GM18868 (cell line): ENCODE data around the gene RECK.
"Not testable (repeated sequence)": the region's sequence is repeated elsewhere in the genome, so short reads cannot be mapped to it uniquely, and the experiment has no call there.

ENCODE experiments used
- ATAC-seq: cut with Tn5 transposase; IDR thresholded peaks from one replicate; pipeline ENCODE4 v1.9.1; 2021; ENCODE audit warnings: mild to moderate bottlenecking, moderate library complexity; ENCODE audit not compliant: unreplicated experiment

Gene RECK

DNA sequence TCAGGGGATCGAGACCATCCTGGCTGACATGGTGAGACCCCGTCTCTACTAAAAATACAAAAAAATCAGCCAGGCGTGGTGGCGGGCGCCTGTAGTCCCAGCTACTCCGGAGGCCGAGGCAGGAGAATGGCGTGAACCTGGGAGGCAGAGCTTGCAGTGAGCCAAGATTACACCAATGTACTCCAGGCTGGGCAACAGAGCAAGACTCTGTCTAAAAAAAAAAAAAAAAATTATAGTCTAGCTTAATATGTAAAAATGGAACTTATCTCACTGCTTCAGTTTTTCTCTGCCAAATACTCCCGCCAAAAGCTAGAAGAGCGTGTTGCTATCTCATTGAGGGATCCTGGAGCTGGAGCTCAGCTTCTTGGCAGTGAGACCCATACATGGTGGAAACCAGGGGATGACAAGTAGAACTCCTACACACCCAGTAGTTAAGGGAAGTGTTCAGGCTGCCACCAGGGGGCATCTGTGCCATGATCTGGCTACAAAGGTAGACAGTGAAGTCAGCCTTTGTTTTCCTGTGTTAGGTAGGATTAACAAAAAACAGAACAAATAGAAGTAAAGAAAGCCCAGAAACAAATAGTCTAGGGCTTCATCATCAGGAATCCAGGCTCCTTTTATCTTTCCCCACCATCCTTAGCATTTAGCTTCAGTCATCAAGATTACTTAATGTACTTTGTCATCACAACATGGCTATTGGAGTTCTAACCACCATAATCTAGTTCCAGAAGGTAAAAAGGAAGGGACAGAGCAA, 66.2 kb downstream of the RECK start:
- ATAC-seq = peak; percentile 69

DNA sequence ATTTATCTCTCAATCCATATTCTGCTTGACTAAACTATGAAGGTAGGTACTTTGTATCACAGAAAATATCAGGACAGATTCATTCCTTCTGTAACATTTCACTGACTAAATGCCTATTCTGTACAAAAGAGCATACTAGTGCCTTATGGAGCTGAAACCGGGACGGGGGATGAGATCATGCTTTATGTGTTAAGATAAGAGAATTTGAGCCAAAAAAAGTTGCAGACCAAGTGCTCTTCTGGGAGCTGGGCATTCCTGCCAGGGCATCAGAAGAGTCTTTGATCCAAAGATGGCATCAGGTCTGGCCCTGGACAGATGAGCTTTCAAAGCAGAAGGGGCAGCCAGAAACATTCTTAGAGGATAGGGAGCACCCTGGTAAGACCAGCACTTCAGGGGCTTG, 72.4 kb downstream of the RECK start:
- no peak for ATAC-seq

DNA sequence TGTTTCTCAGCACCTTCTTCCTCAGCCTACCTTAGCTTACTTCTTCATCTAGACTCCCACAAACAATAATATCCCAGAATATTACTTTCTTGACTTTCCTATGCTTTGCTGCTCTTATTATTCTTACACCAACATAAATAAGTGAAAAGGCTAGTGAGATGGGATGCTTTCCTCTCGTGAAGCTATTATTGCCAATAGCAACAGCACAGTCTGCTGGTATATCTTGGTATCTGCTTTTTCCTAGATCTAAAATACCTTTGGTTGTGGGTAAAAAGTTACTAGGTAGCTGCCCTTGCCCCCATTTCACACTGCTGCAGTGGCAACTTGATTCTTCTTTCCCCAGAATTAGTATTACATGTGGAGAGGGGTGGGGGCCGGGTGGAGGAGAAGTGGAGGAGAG, 73.7 kb downstream of the RECK start:
- no peak for ATAC-seq

DNA sequence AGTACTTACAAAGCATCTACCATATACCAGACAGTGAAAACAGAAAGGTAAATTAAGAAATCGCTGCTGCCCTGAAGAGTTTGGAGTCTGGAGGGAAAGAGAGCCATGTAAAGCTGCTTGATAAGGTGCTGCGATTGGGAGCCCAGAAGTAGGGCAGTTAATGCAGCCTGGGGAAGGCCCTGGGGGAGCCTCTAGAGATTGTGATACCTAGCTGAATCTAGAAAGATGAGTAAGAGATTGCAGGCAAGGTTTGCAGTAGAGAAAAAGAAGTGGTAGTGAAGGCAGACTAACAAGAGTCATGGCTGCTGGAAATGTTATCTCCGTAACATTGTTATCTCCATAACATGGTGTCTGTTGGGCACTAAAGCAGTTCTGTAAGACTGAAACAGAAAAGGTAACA, 75.8 kb downstream of the RECK start:
- no peak for ATAC-seq

DNA sequence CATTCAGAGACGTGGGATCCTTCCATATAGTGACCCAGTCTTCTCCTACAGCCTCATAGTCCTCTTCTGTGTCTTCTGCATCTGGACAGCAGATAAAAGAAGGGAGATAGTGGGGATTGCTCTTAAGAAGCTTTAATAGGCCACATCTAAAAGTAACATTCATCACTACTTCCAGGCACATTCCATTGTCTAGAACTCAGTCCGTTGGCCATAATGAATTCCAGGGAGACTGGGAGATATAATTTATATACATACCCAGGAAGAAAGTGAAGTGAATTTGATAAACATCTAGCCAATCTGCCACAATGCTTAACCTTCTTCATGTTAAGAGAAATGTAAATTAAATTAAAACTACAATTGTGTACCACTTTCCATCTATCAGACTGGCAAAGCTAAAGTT, 77.3 kb downstream of the RECK start:
- ATAC-seq = no peak

DNA sequence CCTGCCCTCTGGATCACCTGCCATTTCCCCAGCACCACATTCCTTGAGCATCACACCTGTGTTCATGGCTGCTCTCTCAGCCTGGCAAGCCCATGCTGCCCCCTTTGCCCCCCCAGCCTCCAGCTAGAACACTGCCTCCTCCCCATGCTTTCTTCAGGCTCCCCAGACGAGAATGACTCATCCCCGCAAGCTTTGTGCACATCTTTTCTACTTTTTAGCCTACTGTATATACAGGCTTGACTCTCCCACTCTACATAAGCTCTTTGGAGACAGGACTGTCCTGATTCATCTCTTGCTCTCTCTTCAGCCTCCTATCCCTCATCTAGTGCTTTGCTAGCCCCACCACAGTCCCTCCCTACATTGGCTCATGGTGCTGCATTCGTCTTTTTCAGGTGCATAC, 79.9 kb downstream of the RECK start:
- ATAC-seq = no peak

DNA sequence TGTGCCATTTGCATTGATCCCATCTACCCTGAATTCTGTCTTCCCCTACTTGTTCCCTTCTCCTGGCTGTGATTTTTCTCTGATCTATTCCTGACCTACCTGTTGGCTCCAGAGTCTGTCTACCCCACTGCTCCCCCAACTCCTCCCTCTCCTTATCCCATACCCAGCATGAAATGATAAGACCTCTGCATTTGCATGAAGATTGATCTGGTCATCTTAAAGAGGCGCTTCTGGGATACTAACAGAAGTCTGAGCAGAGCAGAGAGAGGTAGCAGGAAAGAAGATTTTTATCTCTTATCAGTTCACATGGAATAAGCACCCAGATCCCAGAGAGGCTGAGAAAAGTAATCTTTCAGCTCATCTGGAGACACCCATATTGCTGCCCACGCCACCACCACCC, 81.5 kb downstream of the RECK start:
- no peak for ATAC-seq

DNA sequence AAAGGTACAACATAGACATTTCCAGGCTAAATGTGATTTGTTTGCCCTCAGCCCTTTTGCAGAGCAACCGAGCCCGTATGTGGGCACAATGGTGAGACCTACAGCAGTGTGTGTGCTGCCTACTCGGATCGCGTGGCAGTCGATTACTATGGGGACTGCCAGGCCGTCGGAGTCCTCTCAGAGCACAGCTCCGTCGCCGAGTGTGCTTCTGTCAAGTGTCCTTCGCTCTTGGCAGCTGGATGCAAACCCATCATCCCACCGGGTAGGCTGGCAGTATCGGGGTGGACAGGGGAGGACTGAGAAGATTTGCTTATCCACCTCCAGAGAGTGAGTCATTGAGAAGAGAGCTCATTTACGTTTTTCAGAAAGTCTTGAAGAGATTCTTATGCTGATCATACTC, 82.0 kb downstream of the RECK start:
- no peak for ATAC-seq

DNA sequence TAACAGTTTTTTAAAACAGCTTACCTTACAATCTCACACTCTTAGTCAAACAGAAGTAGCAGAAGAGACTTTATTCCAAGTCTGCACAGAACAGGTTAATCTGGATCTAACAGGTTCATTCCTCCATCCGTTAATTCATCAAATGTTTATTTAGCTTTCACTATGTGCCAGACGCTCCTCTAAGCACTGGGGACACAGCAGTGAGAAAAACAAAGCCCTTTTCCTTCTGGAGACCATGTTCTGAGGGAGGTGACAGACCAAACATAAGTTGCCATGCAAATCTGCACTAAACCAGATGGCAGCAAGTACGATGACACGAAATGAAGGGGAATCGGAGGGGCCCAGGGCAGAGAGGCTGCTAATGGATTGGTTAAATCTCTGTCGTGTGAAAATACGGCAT, 82.8 kb downstream of the RECK start:
- ATAC-seq = no peak

DNA sequence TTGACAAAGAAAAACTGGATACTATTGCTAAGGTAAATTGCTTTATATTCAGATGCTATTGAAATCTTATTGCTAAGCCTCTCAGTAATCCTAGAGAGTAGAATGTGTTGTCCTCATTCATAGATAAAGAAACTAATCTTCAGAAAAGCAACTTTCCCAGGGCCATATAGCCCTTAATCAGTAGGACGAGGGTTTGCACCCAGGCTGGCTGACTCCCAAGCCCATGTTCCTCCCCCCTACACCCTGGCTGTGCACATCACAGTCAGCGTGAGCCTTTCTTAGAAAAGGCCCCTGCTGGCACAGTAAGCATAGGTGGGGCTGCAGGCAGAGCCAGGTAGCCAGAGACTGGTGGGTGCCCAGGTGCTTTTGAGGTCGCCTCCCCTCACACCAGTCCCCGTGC, 84.0 kb downstream of the RECK start:
- ATAC-seq = no peak

DNA sequence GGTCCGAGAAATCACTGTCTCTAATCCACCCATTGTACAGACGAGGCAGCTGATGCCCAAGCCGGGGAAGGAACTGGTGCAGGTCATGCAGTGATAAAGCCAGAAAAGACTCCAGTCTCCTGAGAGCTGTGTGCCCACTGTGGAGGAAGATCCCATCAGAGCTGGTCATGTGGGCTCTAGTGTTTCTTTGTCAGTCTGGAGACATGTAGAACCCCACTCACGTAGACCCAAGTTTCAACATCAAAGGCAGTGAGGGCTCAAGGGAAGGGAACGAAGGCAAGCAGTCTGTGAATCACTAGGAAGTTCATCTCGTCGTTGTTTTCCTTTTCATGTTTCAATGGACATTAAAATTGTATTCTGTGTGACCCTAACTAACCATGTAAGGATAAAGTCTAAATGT, 85.3 kb downstream of the RECK start:
- ATAC-seq = no peak

DNA sequence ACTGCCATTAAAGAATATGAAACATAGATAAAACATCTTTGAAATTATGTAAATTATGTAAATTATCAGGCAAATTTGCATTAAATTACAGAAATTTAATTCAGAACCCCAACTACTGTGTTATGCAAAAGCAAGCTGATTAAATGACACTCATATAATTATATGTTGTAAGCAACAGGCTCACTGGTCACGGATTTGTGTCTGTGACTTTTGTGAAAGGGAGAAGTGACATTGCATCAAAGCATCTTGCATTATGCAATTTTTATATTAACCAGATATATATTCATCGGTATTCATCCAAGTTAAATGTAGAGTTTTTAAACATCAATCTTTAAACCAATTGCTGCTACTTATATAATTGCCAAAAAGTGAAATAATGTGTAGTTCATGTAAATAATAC, 86.8 kb downstream of the RECK start:
- no peak for ATAC-seq

DNA sequence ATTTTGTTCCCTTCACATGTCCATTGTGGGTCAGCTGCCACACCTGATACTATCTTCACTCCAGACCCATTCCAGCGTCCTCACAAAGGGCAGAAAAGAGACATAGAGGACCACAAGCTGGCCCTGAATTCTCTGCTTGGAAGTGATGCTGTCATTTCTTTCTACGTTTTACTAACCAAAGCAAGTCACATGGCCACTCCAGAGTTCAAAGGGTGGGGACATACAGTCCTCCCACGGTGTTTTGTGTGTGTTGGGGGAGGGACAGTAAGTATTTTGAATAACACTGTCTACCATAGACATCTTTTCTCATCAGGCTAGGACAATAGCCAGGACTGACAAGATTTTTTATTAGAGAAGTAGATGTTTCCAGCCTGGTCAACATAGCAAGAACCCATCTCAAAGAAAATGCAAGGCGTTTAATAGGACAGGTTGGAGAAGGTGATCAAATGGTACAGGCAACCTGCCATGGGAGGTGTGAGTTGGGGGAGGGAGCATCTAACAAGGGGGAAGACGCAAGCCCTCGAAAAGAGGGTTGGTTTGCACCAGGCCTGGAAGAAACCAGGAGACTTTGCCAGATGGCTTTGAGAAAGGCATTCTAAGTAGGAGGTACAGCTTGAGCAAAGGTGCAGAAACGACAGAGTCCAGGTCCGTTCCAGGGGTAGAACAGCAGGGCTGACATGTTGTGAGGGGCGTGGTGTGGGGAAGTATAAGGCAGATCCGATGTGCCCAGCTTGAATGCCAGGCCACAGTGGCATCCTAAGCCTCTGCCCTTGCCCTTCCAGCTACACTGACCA, 88.5 kb downstream of the RECK start:
- no peak for ATAC-seq

DNA sequence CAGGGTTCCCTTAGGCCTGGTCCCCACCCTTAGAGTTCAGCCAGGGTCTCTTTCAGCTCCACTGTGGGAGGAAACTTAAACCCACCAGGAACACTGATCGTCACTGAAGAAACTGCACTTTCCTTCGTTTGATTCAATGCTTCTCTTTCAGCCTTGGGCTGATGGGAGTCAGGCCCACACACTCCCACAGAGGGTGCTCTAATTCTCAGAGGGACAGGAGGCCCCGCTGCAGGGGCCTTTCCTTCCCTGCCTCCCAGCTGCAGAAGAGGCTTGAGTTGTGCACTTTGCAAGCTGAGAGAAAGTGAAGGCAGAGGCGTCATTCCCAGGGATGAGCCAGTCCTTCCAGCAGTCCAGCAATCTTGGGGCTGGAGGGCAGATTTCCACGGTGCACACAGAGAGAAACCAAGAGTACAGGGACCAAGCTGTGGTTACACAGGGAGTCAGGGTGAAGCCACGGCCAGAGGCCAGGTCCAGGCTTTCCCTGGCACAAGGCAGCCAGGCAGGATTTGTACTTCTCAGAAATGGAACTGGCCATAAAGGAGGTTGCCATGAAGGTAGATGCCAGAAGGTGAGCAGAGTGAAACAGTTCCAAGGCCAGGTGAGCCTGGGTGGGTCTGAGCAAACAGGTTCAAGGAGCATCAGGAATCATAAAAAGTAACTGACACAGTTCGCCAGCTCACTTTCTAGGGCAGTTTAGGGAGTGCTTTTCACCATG, 89.5 kb downstream of the RECK start:
- no peak for ATAC-seq

DNA sequence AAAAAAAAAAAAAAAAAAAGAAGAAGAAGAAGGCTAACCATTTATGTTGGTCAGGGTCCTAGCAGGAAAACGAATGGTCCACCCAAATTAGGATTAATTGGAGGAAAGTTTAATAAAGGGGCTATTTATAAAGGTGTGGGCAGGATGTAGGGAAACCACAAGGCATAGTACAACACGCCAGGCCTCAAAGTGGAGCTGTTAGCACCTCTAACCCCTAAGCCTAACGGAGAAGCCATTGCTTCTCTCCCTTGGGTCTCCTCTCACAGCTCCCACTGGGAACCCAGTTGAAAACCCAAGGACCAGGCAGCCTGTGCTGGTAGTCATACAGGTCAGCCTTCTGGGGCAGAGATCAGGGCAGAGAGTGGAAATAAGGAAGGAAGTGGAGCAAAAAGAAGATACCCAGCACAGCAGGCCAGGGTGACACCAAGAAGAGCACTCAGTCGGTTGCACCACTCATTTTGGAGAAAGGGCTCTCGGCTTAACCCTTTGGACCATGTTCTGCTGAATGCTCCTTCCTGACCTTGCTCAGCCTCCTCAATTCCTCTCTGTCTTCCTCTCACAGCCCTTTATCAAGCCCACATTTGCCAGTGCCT, 91.0 kb downstream of the RECK start:
- ATAC-seq = no peak

DNA sequence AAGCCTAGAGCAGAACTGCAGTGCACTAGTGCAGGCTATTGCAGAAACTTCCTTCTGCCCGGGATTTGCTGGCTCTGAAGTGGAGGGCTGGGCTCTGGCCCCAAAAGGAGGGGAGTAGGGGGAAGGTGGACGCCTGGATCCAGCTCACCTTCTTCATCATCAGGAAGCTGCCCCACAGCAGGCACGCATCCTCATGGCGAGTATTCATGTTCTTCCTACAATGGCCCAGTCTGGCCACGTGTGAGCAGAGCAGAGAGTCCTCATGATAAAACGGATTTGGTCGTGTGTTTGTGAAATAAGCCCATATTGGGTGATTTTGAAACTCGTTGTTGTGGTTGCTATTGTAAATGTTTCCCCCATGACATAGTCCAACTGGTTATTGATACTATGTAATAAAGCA, 91.6 kb downstream of the RECK start:
- ATAC-seq = no peak

DNA sequence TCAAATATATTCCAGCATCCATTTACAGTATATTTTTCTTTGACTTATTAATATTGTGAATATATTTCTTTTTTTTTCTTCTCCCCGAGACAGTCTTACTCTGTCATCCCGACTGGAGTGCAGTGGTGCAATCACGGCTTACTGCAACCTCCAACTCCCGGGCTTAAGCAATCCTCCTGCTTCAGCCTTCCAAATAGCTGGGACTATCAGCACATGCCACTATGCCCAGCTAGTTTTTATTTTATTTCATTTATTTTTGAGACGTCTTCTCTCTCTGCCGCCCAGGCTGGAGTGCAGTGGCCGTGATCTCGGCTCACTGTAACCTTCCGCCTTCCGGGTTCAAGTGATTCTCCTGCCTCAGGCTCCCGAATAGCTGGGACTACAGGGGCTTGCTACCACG, 92.4 kb downstream of the RECK start:
- no peak for ATAC-seq

DNA sequence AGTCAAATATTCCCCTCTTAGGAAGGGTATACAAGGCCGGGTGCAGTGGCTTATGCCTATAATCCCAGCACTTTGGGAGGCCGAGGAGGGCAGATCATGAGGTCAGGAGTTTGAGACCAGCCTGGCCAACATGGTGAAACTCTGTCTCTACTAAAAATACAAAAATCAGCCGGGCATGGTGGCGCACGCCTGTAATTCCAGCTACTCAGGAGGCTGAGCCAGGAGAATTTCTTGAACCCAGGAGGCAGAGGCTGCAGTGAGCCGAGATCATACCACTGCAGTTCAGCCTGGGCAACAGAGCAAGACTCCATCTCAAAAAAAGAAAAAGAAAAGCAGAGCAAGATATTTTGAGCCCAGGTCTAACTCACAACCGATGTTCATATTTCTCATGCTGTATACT, 95.0 kb downstream of the RECK start:
- ATAC-seq = not testable (repeated sequence)

DNA sequence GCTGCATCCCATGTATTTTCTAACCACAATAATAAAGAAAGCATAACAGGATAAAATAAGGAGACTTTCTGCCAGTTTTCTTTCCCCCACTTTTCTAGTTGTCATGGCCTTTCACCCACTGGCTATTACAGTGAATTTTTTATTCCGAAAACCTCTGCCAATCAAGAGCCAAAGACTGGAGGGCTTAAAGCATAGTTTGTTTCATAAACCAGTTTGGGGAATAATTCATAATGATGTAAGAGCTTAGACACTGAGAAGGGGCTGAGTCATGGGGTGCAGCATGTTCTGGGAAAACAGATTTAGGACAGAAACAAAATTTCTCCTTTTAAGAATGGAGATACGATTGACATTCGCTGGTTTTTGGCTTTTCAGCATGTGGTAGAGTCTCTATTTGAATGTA, 95.4 kb downstream of the RECK start:
- no peak for ATAC-seq

DNA sequence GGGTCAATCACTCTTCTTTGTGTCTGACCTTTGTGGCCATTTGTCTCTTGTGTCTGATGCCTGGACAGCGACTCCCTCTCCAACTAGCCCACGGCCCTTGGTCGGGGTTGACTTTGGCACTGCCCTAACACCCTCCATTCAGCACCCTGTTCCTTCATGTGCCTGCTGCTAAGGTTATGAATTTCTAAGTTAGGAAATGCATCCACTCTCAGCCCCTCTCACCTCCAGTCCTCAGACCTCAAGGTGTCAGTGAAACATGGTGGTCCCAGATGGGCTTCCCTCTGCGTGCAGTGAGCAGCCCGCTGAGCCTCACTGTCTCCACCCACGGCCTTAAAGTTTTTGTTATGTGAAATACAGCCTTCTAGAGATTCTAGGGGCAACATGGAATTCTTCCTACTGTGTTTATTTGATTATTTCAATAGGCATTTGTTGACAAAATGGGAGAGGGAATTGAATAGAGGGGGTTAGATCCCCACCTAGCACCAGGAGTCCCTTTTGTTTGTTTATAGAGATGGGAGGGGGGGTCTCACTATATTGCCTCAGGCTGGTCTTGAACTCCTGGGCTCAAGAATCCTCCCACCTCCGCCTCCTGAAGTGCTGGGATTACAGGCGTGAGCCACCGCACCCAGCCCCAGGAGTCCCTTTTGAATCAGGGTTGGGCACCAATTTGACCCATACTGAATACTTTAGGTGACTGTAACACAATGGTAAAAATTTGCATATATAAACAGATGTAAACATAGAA, 98.2 kb downstream of the RECK start:
- ATAC-seq = no peak

DNA sequence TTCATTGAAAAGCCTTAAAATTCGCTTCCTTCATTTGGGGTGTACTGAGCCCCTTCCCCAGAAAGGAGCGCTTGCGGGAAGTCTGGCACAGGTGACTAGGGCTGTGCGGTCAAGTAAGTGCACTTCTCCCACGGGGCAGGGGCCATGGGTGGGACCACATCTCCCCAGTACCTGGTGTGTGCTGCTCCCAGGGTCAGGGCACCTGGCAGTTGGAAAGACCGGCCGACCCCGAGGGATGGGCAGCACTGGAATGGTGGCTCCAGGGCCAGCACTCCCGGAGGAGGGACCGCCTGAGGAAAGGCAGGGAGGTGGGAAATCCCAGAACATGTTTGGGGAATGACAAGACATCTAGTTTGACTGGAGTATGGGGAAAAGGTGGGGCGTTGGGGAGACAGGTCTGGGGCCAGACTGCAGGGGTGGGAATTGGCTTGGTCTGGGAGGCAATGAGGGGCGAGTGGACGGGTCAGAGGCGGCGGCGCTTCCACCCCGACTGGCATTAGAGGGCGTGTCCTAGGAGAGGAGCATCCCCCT, 99.1 kb downstream of the RECK start:
- ATAC-seq = no peak
